Femur (tissue), 1 donor: ENCODE data around the gene NCOA1.
"Not testable (repeated sequence)": the region's sequence is repeated elsewhere in the genome, so short reads cannot be mapped to it uniquely, and the experiment has no call there.

Experiments used
- DNase-seq: peaks from one replicate; pipeline ENCODE4 v3.0.0-alpha.2; 2017

The NCOA1 gene

DNA sequence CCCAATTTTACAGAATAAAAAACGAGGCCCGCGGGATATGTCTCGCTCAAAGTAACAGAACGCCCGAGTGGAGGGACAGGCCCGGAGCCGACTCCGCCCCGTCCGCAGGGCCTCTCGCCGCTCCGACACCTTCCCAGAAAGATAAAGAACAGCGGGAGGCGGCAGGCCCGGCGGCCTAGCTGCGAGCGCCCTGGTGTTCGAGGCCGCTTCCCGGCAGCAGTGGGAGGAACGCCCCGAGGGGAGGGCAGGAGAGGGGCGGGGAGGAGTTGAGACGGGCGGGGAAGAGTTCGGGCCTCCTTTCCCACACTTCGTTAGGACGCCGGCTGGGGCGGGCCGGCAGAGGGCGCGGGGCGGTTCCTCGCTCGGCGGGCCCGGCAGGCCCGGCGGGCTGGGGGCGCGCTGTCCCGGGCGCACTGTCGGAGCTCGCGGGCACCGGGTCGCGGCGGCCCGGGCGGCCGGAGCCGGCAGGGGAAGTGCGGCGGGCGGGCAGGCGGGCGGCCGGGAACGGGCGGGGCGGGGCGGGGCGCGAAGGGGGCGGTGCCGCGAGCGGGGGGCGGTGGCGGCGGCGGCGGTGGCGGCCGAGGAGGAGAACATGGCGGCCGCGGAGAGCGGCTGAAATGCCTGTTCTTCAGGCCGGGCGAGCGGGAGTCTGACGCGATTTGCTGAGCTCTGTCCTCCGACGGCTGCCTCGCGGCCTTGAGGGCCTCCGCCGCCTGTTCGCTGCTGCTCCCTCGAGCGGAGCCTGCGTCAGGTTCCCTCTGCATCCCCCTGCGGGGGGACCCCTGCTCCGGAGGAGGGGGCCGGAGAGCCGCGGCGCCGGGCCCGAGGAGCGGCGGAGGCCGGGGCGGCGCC, at the start of gene NCOA1:
Gene NCOA1, plus strand, starts transcription at position 565 of the 852 bp plus-strand sequence. CDS start 167,424 bp downstream, outside the sequence.
- peak; percentile 94 for DNase-seq

DNA sequence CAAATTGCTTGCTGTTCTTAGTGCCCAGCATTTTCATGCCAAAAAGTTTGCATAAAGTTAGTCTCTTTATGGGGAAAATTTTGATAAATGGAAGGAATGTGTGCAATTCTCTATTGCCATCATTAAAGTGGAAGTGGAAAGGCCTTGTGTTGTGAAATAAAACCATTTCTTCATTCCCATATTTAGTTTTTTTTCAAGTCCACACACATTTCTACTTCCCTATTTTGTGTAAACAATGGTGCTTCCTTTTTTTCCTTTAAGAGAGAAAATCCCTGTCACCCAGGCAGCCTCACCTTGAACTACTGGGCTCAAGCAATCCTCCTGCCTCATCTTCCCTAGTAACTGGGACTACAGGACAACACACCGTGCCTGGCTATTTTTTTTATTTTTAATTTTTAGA, 42.3 kb upstream of the NCOA1 start:
- no peak for DNase-seq

DNA sequence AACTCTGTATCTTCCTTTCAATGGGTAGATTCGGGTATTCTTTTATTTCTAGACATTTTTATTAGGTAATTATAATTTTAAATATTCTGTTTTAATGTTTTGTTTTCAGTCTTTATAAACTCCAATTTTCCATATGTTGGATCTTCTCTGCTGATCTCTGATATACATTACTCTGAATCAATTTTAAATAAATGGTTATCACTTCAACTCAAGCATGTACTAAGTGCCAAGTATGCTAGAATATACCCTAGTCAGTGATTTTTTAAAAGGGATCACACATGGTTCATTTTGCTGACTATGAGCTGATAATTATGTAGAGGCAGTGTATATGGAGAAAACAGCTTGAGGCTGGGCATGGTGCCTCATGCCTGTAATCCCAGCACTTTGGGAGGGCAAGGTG, 41.7 kb upstream of the NCOA1 start:
- no peak for DNase-seq

DNA sequence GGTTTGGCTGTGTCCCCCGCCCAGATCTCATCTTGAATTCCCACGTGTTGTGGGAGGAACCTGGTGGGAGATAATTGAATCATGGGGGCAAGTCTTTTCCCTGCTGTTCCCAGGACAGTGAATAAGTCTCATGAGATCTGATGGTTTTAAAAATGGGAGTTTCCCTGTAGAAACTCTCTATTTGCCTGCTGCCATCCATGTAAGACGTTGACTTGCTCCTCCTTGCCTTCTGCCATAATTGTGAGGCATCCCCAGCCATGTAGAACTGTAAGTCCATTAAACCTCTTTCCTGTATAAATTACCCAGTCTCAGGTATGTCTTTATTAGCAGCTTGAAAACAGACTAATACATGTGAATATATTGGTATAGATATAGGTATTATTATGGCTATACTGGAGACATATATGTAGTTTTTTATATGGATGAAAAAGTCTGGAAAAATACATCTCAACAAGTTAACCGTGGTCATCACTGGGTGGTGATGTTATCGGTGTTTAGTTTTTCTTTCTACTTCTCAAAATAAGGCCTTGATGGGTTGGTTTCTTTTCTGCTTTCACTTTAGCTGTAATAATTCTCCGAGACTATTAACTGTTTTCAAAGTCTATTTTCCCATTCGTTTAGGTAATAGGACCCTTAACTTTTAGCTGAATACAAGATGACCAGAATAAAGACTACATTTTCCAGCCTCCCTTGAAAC, 39.1 kb upstream of the NCOA1 start:
- no peak for DNase-seq

DNA sequence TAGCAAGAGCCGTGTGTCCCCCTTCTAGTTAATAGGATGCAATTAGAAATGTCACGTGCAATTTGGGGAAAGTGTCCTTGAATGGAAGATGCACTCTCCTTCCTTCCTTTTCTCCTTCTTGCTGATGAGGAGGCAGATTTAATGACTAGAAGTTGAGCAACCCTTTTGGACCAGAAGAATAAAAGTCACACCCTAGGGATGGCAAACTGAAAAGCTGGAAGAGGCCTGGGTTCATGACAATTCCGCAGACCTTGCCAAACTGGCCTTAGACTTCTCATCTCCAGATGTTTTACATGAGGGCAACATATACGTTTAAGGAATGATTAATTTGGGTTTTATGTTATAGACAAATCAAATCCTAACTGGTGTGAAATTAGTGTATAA, 38.6 kb upstream of the NCOA1 start:
- no peak for DNase-seq

DNA sequence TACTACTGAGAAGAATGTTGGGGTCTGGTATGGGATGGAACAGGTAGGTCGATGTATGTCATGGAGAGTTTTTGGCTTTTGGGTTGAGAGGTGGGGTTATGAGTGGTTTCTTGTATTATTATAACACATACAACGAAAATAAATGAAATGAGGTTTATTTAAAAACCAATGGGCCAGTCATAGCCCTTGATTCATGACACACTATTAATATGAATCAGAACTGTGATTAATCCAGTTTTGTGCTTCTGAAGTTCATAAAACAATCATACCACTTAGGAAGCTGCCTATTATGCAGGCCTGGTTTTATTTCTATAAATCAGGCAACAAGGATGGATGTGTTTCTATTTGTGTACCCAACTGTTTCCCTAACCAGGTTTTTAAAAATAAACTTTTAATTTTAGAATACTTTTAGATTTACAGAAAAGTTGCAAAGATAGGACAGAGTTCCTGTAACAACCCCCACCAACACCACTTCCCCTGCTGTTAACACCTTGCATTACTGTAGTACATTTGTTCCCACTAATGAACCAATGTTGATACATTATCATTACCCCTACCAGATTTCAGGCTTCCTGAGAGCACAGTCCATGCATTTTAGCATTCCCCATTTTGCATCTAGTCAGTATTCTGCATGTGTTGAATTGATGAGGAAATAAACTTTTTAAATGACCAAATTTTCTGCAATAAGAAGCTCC, 37.5 kb upstream of the NCOA1 start:
- no peak for DNase-seq

DNA sequence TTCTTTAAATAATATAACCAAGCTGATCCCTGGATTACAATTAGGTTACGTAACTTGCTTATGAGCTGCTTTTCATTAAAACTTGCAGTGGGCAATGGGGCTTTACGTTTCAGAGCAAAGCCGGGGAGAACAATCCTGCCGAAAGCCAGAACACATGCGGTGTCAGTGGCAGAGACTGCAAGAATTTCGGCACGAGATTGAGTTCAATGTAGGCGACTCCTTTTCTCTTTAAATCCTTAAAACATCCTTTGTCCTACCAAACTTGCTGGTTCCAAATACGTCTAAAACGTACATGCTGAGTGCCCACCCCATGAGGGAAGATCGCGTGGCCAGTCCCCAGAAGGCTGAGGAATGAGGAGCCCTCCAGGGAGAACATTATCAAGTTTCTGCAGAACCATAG, 36.8 kb upstream of the NCOA1 start:
- DNase-seq = peak; percentile 57

DNA sequence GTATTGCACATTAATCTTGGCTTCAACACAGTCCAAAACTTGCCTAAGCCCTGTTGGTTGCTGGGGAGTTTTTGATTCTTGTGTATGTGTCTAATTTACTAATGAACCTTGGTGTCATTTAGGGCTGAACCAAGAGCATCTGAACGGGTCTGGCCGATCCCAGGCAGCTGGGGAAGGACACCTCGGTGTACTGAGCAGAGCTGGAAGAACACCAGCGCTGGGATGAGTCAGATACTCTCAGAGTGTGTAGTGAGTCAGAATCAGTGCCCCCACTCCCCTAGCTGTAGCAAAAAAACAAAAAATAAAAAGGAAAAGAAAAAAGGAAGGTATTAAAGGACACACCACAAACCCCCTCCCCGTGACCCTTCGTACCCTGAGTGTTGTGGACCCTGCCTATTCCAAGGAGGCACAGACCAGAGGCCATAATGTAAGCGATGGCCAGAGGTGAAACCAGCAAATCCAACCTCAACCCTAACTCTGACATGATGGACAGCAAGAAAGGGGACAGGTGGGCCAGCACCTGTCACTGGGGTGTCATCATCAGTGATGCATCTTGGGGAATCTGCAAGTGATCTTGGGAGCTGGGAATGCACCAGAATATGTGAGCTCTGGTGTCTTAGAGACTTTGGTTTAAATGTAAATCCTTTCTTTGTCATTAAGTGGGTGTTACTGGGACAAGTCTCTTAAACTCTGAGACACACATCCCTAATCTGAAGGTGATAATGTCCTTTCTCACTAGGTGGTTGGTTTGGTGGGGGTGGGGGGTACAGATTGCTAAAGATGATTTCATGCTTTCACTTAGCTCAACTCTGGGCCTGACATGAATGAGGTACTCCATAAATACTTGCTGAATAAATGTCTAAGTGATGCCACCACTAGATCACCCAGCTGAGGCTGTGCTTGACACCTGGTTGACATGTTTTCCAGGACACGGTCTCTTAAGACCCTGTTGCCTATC, 34.2 kb upstream of the NCOA1 start:
- peak; percentile 45 for DNase-seq

DNA sequence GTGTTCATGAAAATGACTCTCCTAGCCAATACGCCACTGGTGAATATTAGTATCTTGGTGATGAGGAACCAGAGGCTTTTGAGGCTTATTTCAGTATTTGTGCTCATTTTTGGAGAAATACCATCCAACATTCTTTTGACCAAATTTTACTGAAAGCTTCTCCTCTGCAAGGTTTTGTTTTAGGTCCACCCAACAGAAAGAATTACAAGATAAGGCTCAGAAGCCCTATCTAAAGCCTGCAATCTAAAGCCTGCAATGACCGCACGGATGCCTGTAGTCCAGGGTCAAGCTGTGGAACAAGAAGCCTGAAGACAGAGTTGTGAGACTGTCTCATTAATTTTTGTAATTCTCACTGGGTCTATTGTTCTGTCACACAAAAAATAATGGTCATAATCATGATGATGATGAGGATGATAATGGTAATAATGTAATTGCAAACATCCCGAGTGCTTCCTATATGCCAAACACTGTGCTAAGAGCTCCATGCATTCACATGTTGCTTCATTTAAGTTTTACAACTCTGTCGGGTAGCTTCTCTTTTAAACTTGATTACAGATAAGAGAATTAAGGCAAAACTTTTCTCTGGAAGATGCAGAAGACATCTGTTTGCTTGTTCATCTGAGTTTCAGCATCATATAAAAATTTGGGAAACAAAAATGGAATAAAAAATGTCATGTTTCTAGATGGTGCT, 33.2 kb upstream of the NCOA1 start:
- no peak for DNase-seq

DNA sequence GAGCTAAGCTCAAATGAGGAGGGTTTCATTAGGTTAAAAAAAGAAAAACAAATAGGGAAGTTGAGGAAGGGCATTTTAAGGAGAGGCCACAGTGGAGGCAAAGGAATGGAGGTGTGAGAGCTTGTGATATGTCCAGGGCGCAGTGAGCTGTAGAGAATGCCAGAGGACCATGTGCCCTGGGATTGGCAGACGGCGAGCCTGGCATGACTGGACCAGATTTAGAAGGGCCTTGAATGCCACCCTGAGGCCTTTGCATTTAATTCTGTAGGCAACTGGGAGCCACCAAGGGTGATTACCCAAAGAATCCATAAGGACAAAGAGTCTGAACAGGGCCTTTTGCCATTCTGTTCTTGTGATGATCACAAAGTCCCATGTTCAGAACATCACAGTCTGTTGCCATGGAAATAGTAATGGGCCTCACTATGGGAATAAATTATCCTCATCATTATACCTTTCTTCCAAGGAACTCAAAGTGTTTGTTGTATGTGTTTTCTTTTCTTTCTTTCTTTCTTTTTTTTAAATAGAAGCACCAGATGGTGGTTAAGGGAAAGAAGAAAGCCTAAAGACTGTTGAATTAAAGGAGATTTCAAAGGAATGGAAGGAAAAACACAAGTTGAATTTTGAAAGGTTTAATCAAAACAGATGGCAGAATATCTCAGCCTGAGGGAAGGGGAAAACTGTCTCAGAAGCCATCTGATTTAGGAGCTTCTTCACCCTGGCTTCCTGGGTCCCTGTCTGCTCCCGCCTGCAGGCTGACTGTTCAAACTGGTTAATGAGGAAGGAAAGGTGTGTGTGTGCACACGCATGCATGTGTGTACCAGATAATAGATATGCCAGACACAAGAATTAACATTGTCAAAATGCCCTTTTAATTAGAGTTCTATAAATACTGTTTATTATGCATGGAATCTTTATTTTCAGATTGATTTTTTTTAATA, 31.6 kb upstream of the NCOA1 start:
- no peak for DNase-seq

DNA sequence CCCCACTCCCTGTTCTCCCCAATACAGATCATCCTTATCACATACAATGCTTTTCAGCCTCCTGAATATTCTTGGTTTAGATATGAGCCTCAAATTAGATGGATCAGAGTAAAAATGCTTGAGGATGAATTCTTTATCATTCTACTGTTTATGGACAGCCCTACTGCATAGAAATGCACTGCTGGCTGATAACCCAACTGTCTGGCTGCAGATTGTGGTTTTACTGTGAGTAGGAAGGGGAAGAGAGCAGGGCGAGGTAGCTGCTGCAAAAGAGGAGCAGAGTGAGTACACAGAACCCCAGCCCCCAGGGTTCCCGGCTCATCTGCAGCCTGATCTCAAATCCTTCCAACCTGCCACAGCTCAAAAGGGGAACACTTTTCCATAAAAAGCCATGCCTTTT, 29.4 kb upstream of the NCOA1 start:
- DNase-seq = no peak

DNA sequence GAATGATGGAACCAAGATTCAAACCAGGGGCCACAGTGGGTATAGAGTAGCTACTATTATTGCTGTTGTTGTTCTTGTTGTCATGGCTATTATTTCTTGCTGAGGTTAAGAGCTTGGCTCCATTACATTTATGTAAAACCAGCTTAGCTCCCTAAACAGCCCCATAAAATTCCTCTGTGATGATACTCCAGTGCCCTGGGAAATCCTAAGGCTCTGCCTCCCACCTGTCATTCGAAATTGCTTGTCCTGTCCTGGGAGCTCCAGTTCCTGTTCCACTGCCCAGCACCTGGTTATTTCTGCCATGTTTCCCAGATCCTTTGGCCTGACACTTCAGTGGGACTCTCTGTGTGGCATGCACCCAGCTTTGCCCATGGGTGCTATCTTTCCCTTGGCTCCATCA, 27.8 kb upstream of the NCOA1 start:
- DNase-seq = no peak

DNA sequence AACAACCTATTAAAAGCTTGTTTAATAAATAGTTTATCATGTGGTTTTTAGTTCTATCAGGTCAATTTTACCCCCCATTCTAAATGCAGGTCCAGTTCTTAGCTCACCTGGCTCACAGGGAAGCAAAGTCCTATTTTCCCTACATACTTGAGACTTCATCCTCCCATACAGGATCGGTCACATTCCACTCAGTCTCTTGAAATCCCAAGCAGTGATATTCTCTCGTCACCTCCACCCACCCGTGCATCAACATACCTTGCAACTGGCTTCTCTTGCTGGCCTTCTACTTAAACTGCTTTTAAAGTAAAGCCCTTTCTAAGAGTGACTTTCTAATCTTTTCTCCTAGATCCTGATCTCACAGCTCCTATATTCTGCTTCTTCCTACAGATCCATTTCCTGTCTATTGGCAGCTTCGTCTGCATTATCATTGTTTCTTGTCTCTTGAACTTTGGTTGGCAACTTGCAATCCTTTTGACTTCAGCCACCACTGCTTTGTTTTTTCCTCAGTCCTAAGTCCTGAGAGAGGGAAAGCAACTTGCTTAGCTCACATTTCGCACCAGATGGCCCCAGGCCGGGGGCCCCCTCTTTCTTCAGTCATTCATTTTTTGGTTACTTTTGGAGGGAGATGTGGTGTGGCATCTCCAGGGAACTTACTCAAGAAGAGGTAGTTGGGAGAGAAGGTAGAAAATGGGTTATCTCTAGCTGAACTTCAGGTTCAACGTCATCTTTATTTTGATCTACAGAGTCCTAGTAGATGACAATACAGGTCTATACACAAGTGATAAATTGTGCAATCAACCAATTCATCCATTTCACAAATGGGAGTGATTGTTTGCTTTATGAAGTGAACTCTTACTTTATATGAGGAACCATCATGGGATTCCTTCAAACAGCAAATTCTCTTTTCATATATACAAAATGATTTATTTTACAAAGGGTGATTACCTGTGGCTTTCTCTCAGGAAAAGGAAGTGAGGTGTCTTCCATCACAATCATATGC, 23.9 kb upstream of the NCOA1 start:
- DNase-seq = no peak

DNA sequence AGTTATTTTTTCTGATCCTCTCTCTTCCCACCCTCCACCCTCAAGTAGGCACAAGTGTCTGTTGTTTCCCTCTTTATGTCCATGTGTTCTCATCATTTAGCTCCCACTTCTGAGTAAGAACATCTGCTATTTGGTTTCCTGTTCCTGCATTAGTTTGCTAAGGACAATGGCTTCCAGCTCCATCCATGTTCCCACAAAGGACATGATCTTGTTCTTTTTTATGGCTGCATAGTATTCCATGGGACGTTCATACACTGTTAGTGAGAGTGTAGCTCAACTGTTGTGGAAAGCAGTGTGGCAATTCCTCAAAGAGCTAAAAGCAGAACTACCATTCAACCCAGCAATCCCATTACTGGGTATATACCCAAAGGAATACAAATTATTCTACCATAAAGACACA, 22.6 kb upstream of the NCOA1 start:
- DNase-seq = not testable (repeated sequence)

DNA sequence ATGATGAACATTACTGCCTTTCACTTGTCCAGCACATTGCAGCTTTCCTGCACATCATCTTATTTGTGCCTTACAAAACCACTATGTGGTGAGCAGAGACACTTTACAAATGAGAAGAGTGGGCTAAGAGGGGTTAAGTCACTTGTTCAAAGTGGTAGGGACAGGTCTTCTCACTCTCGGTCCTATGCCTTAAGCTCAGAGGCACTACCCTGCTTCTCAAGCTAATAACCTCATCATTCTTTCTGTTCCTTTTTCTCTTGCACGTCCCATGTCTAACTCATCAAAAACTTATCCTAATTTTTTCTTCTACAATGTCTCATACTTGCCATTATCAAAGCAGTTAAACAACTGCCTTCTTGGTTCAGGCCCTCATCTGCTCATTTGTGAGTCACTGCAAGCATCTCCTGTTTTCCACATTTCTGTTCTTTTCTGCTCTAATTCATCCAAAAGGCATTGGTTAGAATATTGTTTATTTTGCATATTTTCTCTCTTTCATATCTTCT, 21.9 kb upstream of the NCOA1 start:
- no peak for DNase-seq

DNA sequence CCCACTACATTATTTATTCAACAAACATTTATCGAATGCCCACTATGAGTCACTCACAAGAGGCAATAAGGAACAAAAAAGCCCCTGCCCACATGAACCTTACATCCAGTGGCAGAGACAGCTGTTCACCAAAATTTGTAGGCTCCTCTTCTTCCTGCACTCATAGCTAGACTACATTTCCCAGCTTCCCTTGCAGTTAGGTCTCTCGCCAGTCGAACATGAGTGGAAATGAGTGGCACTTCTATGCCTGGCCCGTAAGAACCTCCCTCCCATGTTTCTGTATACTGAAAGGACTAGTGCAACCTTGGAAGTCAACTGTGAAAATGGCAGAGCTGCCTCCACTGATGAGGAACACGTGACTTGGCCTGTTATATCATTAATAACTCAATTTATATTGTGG, 19.4 kb upstream of the NCOA1 start:
- no peak for DNase-seq

DNA sequence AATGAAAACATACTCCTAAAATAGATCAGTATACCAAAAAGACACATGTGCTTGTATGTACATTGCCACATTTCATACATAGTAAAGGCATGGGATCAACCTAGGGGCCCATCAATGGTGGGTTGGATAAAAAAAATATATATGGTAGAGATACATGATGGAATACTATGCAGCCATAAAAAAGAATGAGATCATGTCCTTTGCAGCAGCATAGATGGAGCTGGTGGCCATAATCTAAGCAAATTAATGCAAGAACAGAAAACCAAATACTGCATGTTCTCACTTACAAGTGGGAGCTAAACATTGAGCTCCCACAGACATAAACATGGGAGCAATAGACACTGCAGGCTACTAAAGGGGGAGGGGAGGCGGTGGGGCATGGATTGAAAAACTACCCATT, 18.6 kb upstream of the NCOA1 start:
- DNase-seq = no peak

DNA sequence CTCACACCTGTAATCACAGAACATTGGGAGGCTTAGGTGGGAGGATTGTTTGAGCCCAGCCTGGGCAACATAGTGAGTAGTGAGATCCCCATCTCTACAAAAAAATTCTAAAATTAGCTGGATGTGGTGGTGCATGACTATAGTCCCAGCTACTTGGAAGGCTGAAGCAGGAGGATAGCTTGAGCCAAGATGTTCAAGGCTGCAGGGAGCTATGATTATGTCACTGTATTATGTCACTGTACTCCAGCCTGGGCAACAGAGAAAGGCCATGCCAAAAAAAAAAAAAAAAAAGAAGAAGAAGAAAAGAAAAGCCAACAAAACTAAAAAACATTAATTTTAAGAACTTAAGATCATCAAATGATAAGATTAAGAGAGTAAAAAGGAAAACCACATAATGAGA, 17.4 kb upstream of the NCOA1 start:
- DNase-seq = no peak

DNA sequence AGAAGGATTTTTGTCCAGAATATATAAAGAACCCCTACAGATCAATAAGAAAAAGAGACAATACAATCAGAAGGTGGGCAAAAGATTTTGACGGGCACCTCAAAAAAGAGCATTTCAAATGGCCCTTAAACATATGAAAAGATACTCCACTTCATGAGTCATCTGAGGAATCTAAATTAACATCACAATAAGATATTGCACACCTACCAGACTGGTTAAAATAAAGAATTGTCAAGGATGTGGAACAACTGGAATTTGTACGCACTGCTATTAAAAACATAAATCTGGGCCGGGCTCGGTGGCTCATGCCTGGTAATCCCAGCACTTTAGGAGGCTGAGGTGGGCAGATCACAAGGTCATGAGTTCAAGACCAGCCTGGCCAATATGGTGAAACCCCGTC, 17.0 kb upstream of the NCOA1 start:
- no peak for DNase-seq
